T-helper 17 cell (primary cell): ENCODE data around the gene CLDN15. TPM values are rescaled to one million over a fixed set of nuclear protein-coding genes. Genes with fewer than 3 reads are reported as not detected.
"Not testable (repeated sequence)": the region's sequence is repeated elsewhere in the genome, so short reads cannot be mapped to it uniquely, and the experiment has no call there.

Experiments used
- ATAC-seq: fragments of 150-1000 bp; cut with Tn5 transposase; 2 replicates; pipeline ENCODE4 v1.10.0; 2021; ENCODE audit warnings: mild to moderate bottlenecking, moderate library complexity
- DNase-seq, 3 donors: peaks; one replicate each; pipeline versions ENCODE4 v3.0.0 to v3.0.0-alpha.2; 2020 to 2021
- H3K9me3 ChIP-seq: one replicate; pipeline ENCODE4 v1.7.0; 2013; ENCODE audit warnings: low read length, mild to moderate bottlenecking; ENCODE audit not compliant: control insufficient read depth, poor library complexity, severe bottlenecking
- H3K27ac Mint-ChIP-seq: one replicate; pipeline ENCODE4 v1.8.0; 2022; ENCODE audit warnings: mild to moderate bottlenecking, moderate library complexity, mixed read lengths
- H3K27me3 Mint-ChIP-seq: one replicate; pipeline ENCODE4 v1.8.0; 2022; ENCODE audit warnings: mixed read lengths
- H3K36me3 Mint-ChIP-seq: one replicate; pipeline ENCODE4 v1.8.0; 2022; ENCODE audit warnings: low read depth, mixed read lengths
- H3K4me1 Mint-ChIP-seq: one replicate; pipeline ENCODE4 v1.8.0; 2022; ENCODE audit warnings: mild to moderate bottlenecking, mixed read lengths
- H3K4me3 Mint-ChIP-seq: one replicate; pipeline ENCODE4 v1.8.0; 2022; ENCODE audit warnings: mild to moderate bottlenecking, moderate library complexity, mixed read lengths
- total RNA-seq, 4 donors: library from RNA in 2 of 4; stranded (reverse) in 2 of 4; gene quantifications; one replicate each; pipeline ENCODE4 v1.2.3 and lab custom pipeline; 2022 to 2026

CLDN15 gene
- total RNA-seq, 2 donors from 2014 or later: 17.3 to 23.0 TPM

DNA sequence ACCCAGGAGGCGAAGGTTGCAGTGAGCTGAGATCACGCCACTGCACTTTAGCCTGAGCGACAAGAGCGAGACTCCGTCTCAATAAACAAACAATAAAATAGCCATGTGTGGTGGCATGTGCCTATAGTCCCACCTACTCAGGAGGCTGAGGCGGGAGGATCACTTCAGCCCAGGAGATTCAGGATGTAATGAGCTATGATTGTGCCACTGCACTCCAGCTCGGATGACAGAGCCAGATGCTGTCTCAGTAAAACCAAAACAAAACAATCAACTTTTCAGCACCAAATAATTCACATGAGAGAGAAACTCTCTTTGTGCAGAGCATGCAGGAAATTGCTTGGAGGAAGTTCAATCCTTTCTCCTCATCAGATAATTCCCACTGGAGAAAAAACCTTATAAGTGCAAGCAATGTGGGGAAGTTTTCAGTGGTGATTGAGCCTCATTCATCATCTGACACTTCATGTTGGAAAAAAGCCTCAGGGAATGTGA lies 20.7 kb upstream of the CLDN15 start:
- Mint-ChIP-seq H3K36me3 (no peaks in the 10 kb centered on the region), H3K4me1 (peaks cover 3% of the 10 kb centered on the region), H3K4me3 (no peak overlapping the region), H3K27me3 (peaks cover 16% of the 10 kb centered on the region), H3K27ac (no peak overlapping the region)
- ATAC-seq (no peak), DNase-seq (no peak)
- no peaks in the 10 kb centered on the region for H3K9me3 ChIP-seq

DNA sequence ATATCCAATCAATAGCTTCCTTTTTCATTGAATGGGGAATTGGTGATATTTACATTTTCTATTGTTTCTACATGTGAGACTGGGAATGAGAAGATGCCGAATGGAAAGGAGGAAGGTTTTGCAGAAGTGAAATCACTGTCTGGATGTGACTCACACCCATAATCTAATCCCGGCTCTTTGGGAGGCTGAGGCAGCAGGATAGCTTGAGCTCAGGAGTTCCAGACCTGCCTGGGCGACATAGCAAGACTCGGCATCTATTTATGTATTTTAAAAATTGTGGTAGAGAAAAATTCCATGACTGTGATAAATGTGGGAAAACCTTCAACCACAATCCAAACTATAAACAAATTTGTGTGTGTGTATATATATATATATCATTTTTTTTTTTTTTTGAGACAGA lies 18.2 kb upstream of the CLDN15 start:
- H3K27me3 Mint-ChIP-seq: peaks cover 8% of the 10 kb centered on the region
- ATAC-seq (no peak), DNase-seq (no peak)
- H3K4me1 Mint-ChIP-seq: peaks cover 14% of the 10 kb centered on the region
- no peak overlapping the region for H3K4me3 Mint-ChIP-seq
- H3K36me3 Mint-ChIP-seq: peaks cover 5% of the 10 kb centered on the region
- H3K9me3 ChIP-seq: no peaks in the 10 kb centered on the region
- H3K27ac Mint-ChIP-seq: peak overlapping the region; percentile 3

DNA sequence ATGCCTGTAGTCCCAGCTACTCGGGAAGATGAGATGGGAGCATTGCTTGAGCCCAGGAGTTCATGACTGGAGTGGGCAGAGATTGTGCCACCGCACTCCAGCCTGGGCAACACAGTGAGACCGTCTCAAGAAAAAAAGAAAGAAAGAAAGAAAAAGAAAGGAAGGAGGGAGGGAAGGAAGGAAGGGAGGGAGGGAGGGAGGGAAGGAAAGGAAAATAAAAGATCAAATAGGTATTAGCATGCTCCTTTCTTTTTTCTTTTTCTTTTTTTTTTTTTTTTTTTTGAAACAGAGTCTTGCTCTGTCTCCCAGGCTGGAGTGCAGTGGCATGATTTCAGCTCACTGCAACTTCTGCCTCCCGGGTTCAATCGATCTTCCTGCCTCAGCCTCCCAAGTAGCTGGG lies 15.6 kb upstream of the CLDN15 start:
- H3K4me1 Mint-ChIP-seq: peaks cover 22% of the 10 kb centered on the region
- DNase-seq, H3K27me3 Mint-ChIP-seq, H3K27ac Mint-ChIP-seq, H3K9me3 ChIP-seq, H3K36me3 Mint-ChIP-seq, ATAC-seq: not testable (repeated sequence)
- peak overlapping the region; percentile 25 for H3K4me3 Mint-ChIP-seq

DNA sequence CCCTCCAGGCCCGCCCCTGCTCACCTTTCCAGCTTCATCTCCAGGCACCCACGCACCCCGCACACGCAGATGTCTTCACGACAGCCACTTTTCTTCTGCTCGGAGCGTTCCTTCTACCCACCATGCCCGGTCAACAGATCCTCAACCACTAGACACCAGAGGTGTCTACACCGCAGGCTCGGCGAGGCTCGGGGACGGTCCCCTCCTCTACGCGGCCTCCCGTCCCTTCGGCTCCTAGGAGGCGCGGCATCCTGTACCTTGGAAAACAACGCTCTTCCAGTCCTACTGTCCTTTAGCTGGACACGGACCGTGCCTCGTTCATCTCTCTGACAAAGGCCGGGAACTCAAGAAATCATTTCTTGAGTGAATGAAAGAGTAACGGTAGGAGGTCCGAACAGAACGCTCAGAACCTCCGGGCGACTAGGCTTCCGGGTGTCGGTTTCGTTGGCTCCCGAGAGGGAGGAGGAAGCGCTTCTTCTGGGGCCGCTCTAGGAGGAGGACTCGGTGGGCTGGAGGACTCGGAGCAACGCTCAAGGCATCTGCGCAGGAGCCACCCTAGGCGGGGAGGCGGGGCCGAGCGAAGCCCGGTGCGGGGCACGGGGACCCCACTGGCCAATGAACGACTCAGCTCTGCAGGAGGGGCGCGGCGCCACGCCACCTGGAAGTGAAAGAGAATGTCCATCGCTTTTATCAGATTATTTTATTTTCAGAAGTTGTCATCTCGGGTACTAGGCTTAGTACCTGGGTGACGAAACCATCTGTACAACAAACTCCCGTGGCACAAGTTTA lies 14.5 kb upstream of the CLDN15 start:
- peak overlapping the region; percentile 99 for H3K4me3 Mint-ChIP-seq
- ATAC-seq (peak; percentile 99), DNase-seq (peak; percentile 96 to 99 (median 96))
- no peaks in the 10 kb centered on the region for H3K9me3 ChIP-seq
- peak overlapping the region; percentile 99 for H3K27ac Mint-ChIP-seq
- H3K27me3 Mint-ChIP-seq: peaks cover 8% of the 10 kb centered on the region
- peaks cover 25% of the 10 kb centered on the region for H3K4me1 Mint-ChIP-seq
- H3K36me3 Mint-ChIP-seq: peaks cover 5% of the 10 kb centered on the region

DNA sequence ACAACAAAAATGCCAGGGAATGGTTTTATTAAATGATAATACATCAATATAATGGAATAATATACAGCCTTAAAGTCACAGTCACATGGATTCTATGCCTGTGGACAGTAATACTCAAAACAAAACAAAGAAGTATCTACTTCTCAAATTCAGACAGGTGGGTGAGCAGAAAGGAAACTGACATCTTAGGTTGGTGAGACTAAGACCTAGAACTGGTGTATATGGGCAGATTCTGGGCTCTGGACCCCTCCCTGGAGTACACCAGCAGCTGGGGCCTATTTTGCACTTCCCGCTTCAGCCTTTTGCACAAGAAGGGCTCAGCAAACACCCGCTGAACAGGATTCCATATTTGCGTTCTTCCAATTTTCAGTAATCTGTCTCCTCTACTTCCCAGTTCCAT lies 12.7 kb upstream of the CLDN15 start:
- H3K27me3 Mint-ChIP-seq: peaks cover 8% of the 10 kb centered on the region

DNA sequence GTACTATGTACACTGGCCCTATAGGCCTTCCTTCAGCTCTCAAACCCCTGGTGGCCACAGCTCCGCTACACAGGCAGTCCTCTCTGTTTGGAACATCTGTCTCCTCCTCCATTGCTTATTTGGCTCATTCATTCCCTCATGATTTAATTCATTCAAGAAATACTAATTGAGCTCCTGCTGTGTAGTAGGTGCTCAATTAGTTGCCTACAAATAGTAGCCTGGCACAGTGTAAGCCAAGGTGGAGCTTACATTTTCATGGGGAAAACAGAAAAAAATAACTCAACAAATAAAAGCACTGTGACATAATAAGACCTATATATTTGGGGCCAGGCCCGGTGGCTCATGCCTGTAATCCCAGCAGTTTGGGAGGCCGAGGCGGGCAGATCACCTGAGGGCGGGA lies 10.7 kb upstream of the CLDN15 start:
- no peaks in the 10 kb centered on the region for H3K27me3 Mint-ChIP-seq
- no peak overlapping the region for H3K4me3 Mint-ChIP-seq
- H3K36me3 Mint-ChIP-seq: peaks cover 8% of the 10 kb centered on the region
- H3K4me1 Mint-ChIP-seq: peaks cover 37% of the 10 kb centered on the region
- DNase-seq (no peak), ATAC-seq (no peak)
- no peak overlapping the region for H3K27ac Mint-ChIP-seq
- H3K9me3 ChIP-seq: no peaks in the 10 kb centered on the region

More for the DNA sequence above, 12.7 kb upstream of the CLDN15 start:
- peaks cover 25% of the 10 kb centered on the region for H3K4me1 Mint-ChIP-seq
- ATAC-seq (no peak), DNase-seq (no peak)
- H3K27ac Mint-ChIP-seq: no peak overlapping the region
- peaks cover 5% of the 10 kb centered on the region for H3K36me3 Mint-ChIP-seq
- no peaks in the 10 kb centered on the region for H3K9me3 ChIP-seq
- peak overlapping the region; percentile 99 for H3K4me3 Mint-ChIP-seq

DNA sequence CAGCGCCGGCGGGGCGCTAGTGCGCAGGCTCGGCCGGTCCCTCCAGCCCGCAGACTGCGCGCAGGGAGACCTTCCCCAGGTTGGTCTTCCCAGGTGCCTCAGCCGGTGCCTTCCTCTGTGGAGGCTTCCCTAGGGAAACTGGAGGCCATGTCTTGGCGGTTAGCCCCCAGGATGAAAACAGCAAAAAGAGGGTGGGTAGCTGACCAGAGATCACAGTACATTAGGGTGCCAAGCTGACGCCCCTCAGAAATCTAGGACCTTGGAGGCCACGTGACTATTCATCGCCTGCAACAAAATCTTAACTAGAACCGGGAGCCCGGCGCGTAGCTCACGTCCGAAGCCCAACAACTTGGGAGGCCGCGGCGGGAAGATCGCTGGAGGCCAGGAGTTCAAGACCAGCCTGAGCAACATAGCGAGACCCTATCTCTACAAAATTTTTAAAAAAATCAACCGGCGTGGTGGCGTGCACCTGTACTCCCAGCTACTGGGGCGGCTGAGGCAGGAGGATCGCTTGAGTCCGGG lies 7.6 kb upstream of the CLDN15 start:
- peak overlapping the region; percentile 94 for H3K4me3 Mint-ChIP-seq
- H3K27ac Mint-ChIP-seq: peak overlapping the region; percentile 92
- no peaks in the 10 kb centered on the region for H3K27me3 Mint-ChIP-seq

DNA sequence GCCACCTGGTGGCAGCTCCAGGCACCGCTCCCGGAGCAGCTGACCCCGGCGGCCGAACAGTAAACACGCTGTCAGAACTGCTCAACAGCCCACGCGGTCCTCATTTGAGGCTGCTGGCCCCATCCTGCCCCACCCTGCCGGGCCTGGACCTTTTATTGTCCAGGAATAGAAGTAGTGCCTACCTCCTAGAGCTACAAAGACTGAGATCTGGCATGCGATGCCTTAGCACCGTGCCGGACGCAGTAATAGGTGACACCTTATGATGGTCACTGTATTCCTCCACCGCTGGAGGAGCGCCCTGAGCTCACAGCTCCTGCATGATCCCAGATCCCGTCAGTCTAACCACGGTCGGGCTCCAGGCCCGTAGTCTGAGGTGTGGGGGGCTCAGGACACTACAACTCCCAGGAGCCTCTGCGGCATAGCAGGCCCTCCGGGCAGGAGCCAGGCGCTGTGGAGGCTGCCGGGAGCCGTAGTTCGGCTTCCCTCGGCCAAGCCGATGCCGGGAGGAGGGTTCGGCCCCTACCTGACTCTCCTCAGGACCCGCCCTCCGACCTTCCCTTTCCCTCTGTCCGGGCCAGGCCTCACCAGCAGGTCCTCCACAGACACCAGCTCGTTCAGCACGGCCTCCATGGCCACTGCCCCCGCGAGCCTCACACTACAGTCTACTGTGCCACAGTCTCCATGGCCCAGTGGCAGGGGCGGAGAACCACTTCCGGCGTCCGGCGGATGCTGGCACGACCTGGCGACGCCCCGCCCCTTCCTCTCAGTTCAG lies 7.0 kb upstream of the CLDN15 start, which contains the start of gene FIS1:
TSS of gene FIS1 (minus strand) at position 707 of the 772 bp plus-strand sequence. CDS start at position 630, 77 bp downstream.
- H3K36me3 Mint-ChIP-seq: peaks cover 2% of the 10 kb centered on the region

More for the DNA sequence above, 7.6 kb upstream of the CLDN15 start:
- H3K9me3 ChIP-seq: no peaks in the 10 kb centered on the region
- DNase-seq (no peak), ATAC-seq (no peak)
- Mint-ChIP-seq H3K4me1 (peaks cover 22% of the 10 kb centered on the region), H3K36me3 (peaks cover 2% of the 10 kb centered on the region)

DNA sequence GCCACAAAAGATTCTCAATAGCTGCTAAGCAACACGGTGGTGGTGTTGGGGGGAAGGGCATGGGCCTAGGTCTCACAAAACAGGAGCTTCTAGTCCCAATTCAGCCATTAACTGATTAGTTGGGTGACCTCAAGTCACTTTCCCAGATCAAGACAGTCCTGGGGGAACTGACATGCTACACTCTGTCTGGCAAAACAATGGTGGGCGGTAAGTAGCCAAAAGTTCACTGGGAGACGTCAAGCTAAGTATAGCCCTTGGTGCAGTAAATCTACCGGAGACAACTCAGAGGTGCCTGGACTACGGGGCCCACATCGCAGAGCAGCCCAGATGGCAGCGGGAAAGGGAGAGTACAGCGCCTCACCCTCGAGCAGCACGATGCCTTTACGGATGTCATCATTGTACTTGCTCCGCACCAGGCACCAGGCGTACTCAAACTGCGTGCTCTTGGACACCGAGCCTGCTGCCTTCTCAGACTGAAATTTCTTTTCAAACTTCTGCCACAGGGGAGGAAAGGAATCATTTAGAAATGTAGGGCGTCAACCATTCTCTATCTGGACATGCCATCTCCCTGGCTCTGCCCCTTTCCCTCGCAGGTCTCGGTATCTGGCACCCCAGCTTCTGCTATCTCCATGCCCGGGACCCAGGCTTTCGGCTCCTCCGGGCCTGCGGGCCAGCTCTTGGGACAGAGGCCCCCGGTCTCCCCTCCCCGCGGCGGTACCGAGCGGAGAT lies 6.2 kb upstream of the CLDN15 start:
- peaks cover 2% of the 10 kb centered on the region for H3K36me3 Mint-ChIP-seq

More for the DNA sequence above, 7.0 kb upstream of the CLDN15 start, which contains the start of gene FIS1:
- peaks cover 19% of the 10 kb centered on the region for H3K4me1 Mint-ChIP-seq
- peak; percentile 96 for ATAC-seq
- no peaks in the 10 kb centered on the region for H3K9me3 ChIP-seq
- DNase-seq: peak; percentile 86 to 92 (median 87)
- peak within 1 kb of the TSS; percentile 94 for H3K4me3 Mint-ChIP-seq
- peak within 1 kb of the TSS; percentile 92 for H3K27ac Mint-ChIP-seq
- H3K27me3 Mint-ChIP-seq: no peaks in the 10 kb centered on the region

DNA sequence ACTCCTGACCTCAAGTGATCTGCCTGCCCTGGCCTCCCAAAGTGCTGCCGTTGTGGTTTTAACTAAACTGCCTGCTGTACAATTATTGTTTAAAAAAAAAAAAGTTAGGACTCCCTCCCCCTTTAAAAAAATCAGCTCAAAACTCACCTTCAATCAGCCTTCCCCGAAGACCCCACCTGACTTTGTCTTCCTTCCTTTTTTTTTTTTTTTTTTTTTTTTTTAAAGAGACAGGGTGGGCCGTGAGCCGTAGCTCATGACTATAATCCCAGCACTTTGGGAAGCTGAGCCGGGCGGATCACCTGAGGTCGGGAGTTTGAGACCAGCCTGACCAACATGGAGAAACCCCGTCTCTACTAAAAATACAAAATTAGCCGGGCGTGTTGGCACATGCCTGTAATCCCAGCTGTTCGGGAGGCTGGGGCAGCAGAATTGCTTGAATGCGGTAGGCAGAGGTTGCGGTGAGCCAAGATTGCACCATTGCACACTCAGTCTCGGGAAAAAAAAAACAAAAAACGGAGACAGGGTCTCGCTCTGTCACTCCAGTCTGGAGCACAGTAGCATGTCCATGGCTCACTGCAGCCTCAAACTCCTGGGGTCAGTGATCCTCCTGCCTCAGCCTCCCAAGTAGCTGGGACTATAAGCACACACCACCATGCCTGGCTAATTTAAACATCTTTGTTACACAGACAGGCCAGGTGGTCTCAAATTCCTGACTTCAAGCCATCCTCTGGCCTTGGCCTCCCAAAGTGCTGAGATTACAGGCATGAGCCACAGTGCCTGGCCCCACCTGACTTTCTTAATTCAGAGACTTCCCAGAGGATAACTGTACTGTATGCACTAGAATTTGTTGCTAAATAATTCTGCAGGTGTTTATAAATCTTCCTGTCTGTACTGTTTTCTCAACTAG lies 4.1 kb upstream of the CLDN15 start:
- Mint-ChIP-seq H3K27ac (no peak overlapping the region), H3K4me1 (peaks cover 17% of the 10 kb centered on the region), H3K4me3 (no peak overlapping the region), H3K36me3 (peaks cover 2% of the 10 kb centered on the region), H3K27me3 (no peaks in the 10 kb centered on the region)
- H3K9me3 ChIP-seq: no peaks in the 10 kb centered on the region
- ATAC-seq (no peak), DNase-seq (no peak)

More for the DNA sequence above, 6.2 kb upstream of the CLDN15 start:
- no peaks in the 10 kb centered on the region for H3K27me3 Mint-ChIP-seq
- H3K4me3 Mint-ChIP-seq: peak overlapping the region; percentile 94
- DNase-seq: no peak
- no peak for ATAC-seq
- peak overlapping the region; percentile 92 for H3K27ac Mint-ChIP-seq
- H3K9me3 ChIP-seq: no peaks in the 10 kb centered on the region
- H3K4me1 Mint-ChIP-seq: peaks cover 20% of the 10 kb centered on the region

DNA sequence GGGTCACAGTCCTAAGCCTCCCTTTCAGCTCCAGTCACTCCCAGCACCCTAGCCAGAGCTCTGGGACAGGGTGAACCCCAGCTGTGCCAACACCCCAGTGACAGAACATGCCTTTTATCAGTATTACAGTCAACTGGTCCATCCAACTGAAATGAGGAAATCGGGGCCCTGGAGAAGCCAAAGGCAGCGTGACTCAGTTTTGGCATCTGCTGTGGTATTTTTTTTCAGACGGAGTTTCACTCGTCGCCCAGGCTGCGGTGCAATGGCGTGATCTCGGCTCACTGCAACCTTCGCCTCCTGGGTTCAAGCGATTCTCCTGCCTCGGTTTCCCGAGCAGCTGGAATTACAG lies 3.4 kb upstream of the CLDN15 start:
- Mint-ChIP-seq H3K4me3 (no peak overlapping the region), H3K4me1 (peaks cover 19% of the 10 kb centered on the region), H3K27me3 (no peaks in the 10 kb centered on the region), H3K27ac (no peak overlapping the region), H3K36me3 (peaks cover 2% of the 10 kb centered on the region)
- no peak for ATAC-seq
- DNase-seq: no peak
- no peaks in the 10 kb centered on the region for H3K9me3 ChIP-seq
